Ishikawa (cell line): ENCODE measurements around the gene FLII.

Experiments used
- CREB1 ChIP-seq: IDR thresholded peaks from 2 replicates; pipeline ENCODE4 v1.6.1; 2012; ENCODE audit warnings: low read depth
- EP300 ChIP-seq: IDR thresholded peaks from 2 replicates; pipeline ENCODE4 v1.6.1; 2012; ENCODE audit warnings: borderline replicate concordance
- FOXM1 ChIP-seq: IDR thresholded peaks from 2 replicates; pipeline ENCODE4 v1.6.1; 2012; ENCODE audit warnings: low read depth, borderline replicate concordance
- RAD21 ChIP-seq: IDR thresholded peaks from 2 replicates; pipeline ENCODE4 v1.6.1; 2012; ENCODE audit warnings: low read depth
- TAF1 ChIP-seq: IDR thresholded peaks from 2 replicates; pipeline ENCODE4 v1.6.1; 2012; ENCODE audit warnings: low read depth, mild to moderate bottlenecking
- YY1 ChIP-seq: IDR thresholded peaks from 2 replicates; pipeline ENCODE4 v1.6.1; 2012; ENCODE audit warnings: low read depth
- TF ChIP-seq, protein P1 (sequence below): IDR thresholded peaks from 2 replicates; pipeline ENCODE4 v1.6.1; 2012; ENCODE audit warnings: low read depth, mild to moderate bottlenecking
- TF ChIP-seq, protein P2 (sequence below): IDR thresholded peaks from 2 replicates; pipeline ENCODE4 v1.6.1; 2012
- TF ChIP-seq, protein P3 (sequence below): IDR thresholded peaks from 2 replicates; pipeline ENCODE4 v1.6.1; 2012

DNA sequence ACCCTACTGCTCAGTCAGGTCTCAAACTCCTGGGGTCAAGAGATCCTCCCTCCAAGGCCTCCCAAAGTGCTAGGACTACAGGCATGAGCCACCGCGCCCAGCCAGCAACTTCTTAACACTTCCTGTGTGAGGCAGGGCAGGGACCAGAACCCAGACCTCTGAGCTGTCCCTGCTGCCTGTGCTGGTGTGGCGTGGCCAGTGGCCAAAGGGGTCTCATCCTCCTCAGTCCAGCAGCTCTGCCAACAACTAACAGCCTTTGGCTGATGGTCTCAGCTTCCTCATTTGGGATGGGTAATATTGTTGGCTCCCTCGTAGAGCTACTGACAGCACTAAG is 34.5 kb downstream of the FLII start:
- TF ChIP-seq YY1 (no peak), EP300 (no peak), CREB1 (no peak), FOXM1 (no peak), TAF1 (no peak), RAD21 (no peak)
- TF ChIP-seq, protein P1, sequence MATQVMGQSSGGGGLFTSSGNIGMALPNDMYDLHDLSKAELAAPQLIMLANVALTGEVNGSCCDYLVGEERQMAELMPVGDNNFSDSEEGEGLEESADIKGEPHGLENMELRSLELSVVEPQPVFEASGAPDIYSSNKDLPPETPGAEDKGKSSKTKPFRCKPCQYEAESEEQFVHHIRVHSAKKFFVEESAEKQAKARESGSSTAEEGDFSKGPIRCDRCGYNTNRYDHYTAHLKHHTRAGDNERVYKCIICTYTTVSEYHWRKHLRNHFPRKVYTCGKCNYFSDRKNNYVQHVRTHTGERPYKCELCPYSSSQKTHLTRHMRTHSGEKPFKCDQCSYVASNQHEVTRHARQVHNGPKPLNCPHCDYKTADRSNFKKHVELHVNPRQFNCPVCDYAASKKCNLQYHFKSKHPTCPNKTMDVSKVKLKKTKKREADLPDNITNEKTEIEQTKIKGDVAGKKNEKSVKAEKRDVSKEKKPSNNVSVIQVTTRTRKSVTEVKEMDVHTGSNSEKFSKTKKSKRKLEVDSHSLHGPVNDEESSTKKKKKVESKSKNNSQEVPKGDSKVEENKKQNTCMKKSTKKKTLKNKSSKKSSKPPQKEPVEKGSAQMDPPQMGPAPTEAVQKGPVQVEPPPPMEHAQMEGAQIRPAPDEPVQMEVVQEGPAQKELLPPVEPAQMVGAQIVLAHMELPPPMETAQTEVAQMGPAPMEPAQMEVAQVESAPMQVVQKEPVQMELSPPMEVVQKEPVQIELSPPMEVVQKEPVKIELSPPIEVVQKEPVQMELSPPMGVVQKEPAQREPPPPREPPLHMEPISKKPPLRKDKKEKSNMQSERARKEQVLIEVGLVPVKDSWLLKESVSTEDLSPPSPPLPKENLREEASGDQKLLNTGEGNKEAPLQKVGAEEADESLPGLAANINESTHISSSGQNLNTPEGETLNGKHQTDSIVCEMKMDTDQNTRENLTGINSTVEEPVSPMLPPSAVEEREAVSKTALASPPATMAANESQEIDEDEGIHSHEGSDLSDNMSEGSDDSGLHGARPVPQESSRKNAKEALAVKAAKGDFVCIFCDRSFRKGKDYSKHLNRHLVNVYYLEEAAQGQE = no peak
- TF ChIP-seq, protein P2, sequence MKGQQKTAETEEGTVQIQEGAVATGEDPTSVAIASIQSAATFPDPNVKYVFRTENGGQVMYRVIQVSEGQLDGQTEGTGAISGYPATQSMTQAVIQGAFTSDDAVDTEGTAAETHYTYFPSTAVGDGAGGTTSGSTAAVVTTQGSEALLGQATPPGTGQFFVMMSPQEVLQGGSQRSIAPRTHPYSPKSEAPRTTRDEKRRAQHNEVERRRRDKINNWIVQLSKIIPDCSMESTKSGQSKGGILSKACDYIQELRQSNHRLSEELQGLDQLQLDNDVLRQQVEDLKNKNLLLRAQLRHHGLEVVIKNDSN = no peak
- TF ChIP-seq, protein P3, sequence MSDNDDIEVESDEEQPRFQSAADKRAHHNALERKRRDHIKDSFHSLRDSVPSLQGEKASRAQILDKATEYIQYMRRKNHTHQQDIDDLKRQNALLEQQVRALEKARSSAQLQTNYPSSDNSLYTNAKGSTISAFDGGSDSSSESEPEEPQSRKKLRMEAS = no peak
